Type B pancreatic cell (in vitro differentiated cells): ENCODE data around the gene WWC1. TPM values are rescaled to one million over a fixed set of nuclear protein-coding genes. Genes with fewer than 3 reads are reported as not detected.

Experiments
- DNase-seq: peaks from one replicate; pipeline ENCODE4 v3.0.0; 2021; ENCODE audit warnings: mixed read lengths; ENCODE audit not compliant: unreplicated experiment; ENCODE audit errors: extremely low spot score
- H3K27ac Mint-ChIP-seq: 2 replicates; pipeline ENCODE4 v1.8.0; 2021; ENCODE audit warnings: mild to moderate bottlenecking, mixed read lengths
- H3K27me3 Mint-ChIP-seq: 2 replicates; pipeline ENCODE4 v1.8.0; 2021; ENCODE audit warnings: mixed read lengths
- H3K36me3 Mint-ChIP-seq: 2 replicates; pipeline ENCODE4 v1.8.0; 2021; ENCODE audit warnings: mixed read lengths
- H3K4me1 Mint-ChIP-seq: one replicate; pipeline ENCODE4 v1.8.0; 2021; ENCODE audit warnings: mixed read lengths; ENCODE audit not compliant: unreplicated experiment
- H3K4me3 Mint-ChIP-seq: 2 replicates; pipeline ENCODE4 v1.8.0; 2021; ENCODE audit warnings: mild to moderate bottlenecking, mixed read lengths
- H3K9me3 Mint-ChIP-seq: 2 replicates; pipeline ENCODE4 v1.8.0; 2021; ENCODE audit warnings: mixed read lengths
- CTCF ChIP-seq: fragments of 200-600 bp; sonication (generic); conservative IDR thresholded peaks from 2 replicates; pipeline ENCODE4 v1.5.0; 2021; ENCODE audit warnings: antibody characterized with exemption, mild to moderate bottlenecking
- total RNA-seq: library from RNA; stranded (reverse); gene quantifications from 2 replicates; pipeline ENCODE4 v1.2.1, GENCODE V29; 2021; ENCODE audit warnings: low replicate concordance

The WWC1 gene
- total RNA-seq, 1 donor from 2014 or later = 80.1 TPM

DNA sequence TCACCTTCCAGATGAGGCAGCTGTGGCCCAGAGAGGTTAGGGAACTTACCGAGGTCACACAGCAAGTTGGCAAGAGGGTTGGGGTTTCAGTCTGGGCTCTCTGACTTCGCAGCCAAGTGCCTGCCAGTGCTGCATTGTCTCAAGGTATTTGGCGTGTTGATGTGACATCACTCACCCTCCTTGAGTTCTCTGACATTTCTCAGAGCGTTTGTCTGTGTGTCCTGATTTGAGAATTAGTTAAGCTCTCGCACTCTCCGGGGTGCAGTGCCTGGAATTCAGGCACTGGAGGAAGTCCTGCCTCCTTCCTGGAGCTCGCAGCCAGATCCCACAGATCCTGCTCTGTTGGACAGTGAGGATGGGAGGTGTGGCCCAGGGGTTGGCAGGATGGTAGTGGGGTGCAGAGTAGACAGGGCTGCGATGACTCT lies 25.7 kb downstream of the WWC1 start:
- peak overlapping the region; percentile 99 for H3K27ac Mint-ChIP-seq
- no peaks in the 10 kb centered on the region for H3K9me3 Mint-ChIP-seq
- no peak for TF ChIP-seq CTCF
- no peaks in the 10 kb centered on the region for H3K27me3 Mint-ChIP-seq
- peaks cover 52% of the 10 kb centered on the region for H3K4me1 Mint-ChIP-seq
- peaks cover 5% of the 10 kb centered on the region for H3K36me3 Mint-ChIP-seq
- no peak for DNase-seq
- peak overlapping the region; percentile 76 for H3K4me3 Mint-ChIP-seq

DNA sequence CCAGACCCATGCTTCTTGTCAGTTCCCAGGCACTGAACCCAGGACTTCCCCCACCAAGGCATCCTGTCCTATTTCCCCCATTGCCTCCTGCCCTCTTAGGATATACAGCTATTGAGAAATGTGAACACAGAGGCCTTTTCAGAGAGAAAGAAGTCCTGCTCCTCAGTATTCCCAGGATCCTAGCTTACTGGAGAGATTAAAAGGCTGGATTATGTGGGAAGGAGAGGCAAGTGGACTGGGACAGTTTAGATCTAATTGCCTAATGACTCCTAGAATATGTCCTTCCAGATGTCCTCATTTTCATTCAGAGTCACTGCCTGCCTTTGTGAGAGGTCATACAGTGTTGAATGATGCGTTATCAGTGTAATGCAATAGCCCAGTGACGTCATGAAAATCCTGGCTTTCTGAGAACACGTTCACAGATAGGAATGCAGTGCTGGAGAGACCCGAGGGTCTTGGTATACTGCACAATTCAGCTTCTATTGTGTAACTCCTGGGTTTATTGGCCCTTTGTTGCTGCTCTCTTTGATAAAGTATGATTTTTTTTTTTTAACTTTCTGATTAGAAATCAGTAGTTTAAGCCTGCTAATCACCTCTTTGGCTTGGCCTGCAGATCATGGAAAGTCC lies 26.2 kb downstream of the WWC1 start:
- DNase-seq = no peak
- TF ChIP-seq CTCF = no peak
- Mint-ChIP-seq H3K27me3 (no peaks in the 10 kb centered on the region), H3K27ac (peak overlapping the region; percentile 99), H3K9me3 (no peaks in the 10 kb centered on the region), H3K36me3 (peaks cover 5% of the 10 kb centered on the region), H3K4me3 (peak overlapping the region; percentile 76), H3K4me1 (peaks cover 52% of the 10 kb centered on the region)

DNA sequence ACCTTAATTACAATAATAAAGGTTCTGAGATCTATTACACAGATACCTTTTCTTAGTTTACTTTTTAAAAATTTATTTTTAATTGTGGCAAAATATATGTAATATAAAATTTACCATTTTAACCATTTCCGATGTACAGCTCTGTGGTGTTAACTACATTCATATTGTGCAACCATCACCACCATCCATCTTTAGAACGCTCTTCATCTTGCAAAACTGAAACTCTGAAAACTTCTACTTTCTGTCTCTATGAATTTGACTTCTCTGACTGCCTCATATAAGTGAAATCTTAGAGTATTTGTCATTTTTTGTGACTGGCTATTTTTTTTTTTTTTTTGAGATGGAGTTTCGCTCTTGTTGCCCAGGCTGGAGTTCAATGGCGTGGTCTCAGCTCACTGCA lies 26.8 kb downstream of the WWC1 start:
- Mint-ChIP-seq H3K4me3 (no peak overlapping the region), H3K9me3 (no peaks in the 10 kb centered on the region), H3K36me3 (peaks cover 5% of the 10 kb centered on the region), H3K4me1 (peaks cover 52% of the 10 kb centered on the region), H3K27me3 (no peaks in the 10 kb centered on the region), H3K27ac (peak overlapping the region; percentile 99)
- no peak for DNase-seq
- TF ChIP-seq CTCF = no peak

DNA sequence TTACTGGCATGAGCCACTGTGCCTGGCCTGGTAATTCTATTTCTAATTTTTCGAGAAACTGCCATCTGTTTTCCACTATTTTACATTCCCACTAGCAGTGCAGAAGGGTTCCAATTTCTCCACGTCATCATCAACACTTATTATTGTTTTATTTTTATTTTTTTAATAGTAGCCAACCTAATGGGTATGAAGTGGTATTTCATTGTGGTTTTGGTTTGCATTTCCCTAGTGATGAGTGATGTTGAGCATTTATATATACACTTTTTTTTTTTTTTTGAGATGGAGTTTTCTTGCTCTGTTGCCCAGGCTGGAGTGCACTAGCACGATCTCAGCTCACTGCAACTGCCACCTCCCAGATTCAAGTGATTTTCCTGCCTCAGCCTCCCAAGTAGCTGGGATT lies 28.3 kb downstream of the WWC1 start:
- H3K4me3 Mint-ChIP-seq = no peak overlapping the region
- no peaks in the 10 kb centered on the region for H3K36me3 Mint-ChIP-seq
- H3K9me3 Mint-ChIP-seq = no peaks in the 10 kb centered on the region
- TF ChIP-seq CTCF = no peak
- no peak overlapping the region for H3K27ac Mint-ChIP-seq
- no peaks in the 10 kb centered on the region for H3K27me3 Mint-ChIP-seq
- H3K4me1 Mint-ChIP-seq = peaks cover 46% of the 10 kb centered on the region
- DNase-seq = no peak

DNA sequence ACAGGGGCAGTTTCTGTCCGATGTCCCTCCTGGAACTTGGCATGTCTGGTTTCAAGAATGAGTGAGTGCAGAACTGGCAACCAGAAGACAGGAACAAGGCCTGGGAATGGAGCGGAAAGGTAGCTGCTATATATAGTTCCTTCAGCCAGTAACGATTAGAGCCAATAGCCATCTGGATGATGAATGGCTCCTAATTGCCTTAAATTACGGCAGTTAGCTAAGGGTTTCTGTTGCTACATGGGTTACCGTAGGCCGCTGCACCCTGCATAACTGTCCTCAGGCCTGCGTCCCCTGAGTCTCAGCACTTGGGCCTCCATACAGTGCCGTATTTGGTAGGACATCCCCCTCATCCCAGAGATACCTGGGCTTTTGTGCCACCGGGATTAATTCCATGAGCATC lies 29.4 kb downstream of the WWC1 start:
- H3K4me3 Mint-ChIP-seq = peak overlapping the region; percentile 36
- peak overlapping the region; percentile 63 for H3K27ac Mint-ChIP-seq
- peaks cover 42% of the 10 kb centered on the region for H3K4me1 Mint-ChIP-seq

More for the DNA sequence above, 29.4 kb downstream of the WWC1 start:
- TF ChIP-seq CTCF = no peak
- peaks cover 1% of the 10 kb centered on the region for H3K36me3 Mint-ChIP-seq
- no peaks in the 10 kb centered on the region for H3K27me3 Mint-ChIP-seq
- peaks cover 2% of the 10 kb centered on the region for H3K9me3 Mint-ChIP-seq
- DNase-seq = no peak
